Measurements from ENCODE around the gene PLXNB3. TPM values are rescaled to one million over a fixed set of nuclear protein-coding genes. Genes with fewer than 3 reads are reported as not detected.

Gene PLXNB3
- total RNA-seq, 1 experiment from 2014 or later, result 3.3 TPM

GRCh38 chrX:153772316-153773217 lies 8.5 kb downstream of the PLXNB3 start:
- DNase-seq (ENCODE audit: extremely low read depth, low read depth), result no peak

DNA sequence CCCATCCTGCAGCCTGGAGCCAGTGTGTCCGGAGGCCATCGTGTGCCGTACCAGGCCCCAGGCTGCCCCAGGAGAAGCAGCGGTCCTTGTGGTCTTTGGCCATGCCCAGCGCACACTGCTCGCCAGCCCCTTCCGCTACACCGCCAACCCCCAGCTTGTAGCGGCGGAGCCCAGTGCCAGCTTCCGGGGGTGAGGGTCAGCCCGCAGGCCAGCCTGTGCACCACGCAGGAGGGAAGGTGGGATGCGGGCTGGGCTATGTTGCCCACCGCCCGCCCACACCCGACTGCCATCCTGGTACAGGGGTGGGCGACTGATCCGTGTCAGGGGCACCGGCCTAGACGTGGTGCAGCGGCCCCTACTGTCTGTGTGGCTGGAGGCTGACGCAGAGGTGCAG lies 9.2 kb downstream of the PLXNB3 start:
- no peak for DNase-seq (ENCODE audit: extremely low read depth, low read depth)

GRCh38 chrX:153773741-153774575 lies 9.9 kb downstream of the PLXNB3 start:
- no peak for DNase-seq (ENCODE audit: extremely low read depth, low read depth)

DNA sequence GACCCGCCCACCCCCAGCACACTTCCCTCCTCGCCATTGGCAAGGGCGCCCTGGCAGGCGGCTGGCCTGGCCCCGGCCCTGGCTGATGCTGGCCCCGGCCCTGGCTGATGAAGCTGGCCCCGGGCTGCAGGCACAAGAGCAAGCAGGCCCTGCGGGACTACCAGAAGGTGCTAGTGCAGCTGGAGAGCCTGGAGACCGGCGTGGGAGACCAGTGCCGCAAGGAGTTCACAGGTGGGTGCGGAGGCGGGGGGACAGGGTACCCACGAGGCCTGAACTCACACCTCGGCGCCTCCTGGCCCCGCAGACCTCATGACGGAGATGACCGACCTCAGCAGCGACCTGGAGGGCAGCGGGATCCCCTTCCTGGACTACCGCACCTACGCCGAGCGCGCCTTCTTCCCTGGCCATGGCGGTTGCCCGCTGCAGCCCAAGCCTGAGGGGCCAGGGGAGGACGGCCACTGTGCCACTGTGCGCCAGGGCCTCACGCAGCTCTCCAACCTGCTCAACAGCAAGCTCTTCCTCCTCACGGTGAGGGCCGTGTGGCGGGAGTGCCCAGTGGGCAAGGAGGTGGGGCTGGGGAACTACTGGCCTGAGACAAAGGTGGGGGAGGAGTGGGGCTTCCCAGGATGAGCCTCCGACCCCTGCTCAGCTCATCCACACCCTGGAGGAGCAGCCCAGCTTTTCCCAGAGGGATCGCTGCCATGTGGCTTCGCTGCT lies 10.7 kb downstream of the PLXNB3 start:
- no peak for DNase-seq (ENCODE audit: extremely low read depth, low read depth)

DNA sequence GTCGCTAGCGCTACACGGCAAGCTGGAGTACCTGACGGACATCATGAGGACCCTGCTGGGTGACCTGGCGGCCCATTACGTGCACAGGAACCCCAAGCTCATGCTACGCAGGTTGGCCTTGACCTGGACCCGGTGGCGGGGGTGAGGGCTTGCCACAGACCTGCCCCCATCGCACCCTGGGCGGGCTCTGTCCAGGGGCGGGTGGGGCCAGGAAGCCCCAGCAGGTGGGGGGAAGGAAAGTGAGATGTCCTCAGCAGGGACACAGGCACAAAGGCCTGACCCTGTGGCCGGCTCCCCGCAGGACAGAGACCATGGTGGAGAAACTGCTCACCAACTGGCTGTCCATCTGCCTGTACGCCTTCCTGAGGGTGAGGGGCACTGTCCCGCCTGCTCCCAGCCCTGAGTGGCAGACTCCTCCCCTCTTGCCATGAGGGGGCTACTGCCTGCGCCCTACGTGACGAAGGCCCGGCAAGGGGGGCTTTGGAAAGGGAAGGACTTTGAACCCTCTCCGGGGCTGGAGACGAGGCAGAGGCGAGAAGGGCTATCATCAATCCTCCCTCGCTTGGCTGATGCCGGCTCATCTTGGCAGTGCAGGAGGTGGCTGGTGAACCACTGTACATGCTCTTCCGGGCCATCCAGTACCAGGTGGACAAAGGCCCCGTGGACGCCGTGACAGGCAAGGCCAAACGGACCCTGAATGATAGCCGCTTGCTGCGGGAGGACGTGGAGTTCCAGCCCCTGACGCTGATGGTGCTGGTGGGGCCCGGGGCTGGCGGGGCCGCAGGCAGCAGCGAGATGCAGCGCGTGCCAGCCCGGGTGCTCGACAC lies 11.5 kb downstream of the PLXNB3 start:
- DNase-seq (ENCODE audit: extremely low read depth, low read depth), result no peak

GRCh38 chrX:153776120-153776599 lies 12.1 kb downstream of the PLXNB3 start:
- DNase-seq (ENCODE audit: extremely low read depth, low read depth), result no peak

DNA sequence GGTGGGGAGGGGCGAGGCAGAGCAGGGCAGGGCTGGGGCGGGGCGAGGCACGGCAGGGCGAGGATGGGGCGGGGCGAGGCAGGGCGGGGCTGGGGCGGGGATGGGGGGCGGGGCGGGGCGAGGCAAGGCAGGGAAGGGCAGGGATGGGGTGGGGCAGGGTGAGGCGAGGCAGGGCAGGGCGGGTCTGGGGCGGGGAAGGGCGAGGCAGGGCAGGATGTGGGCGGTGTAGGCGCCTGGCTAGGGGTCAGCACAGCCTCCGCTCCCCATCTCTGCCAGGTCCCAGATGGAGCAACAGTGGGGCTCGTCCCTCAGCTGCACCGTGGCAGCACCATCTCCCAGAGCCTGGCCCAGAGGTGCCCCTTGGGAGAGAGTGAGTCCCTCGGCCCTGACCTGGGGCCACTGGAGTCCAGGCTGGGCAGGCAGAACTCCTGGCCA lies 12.6 kb downstream of the PLXNB3 start:
- DNase-seq (ENCODE audit: extremely low read depth, low read depth), result no peak

GRCh38 chrX:153777261-153778090 lies 13.4 kb downstream of the PLXNB3 start:
- no peak for DNase-seq (ENCODE audit: extremely low read depth, low read depth)

DNA sequence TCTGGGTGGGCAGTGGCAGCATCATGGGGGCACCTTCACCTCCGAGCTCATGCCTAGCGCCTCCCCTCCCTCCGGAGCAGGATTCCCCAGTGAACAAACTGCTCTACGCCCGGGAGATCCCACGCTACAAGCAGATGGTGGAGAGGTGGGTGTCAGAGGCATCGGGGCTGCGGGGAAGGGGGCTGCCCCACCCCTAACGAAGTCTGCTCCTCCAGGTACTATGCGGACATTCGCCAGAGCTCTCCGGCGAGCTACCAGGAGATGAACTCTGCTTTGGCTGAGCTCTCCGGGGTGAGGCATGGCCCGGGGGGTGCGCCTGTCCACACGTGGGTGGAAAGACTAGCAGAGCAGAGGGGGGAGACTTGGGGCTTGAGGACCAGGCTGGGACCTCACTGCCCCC lies 14.1 kb downstream of the PLXNB3 start:
- DNase-seq (ENCODE audit: extremely low read depth, low read depth), result no peak

GRCh38 chrX:153778684-153779101 lies 14.6 kb downstream of the PLXNB3 start:
- no peak for DNase-seq (ENCODE audit: extremely low read depth, low read depth)

DNA sequence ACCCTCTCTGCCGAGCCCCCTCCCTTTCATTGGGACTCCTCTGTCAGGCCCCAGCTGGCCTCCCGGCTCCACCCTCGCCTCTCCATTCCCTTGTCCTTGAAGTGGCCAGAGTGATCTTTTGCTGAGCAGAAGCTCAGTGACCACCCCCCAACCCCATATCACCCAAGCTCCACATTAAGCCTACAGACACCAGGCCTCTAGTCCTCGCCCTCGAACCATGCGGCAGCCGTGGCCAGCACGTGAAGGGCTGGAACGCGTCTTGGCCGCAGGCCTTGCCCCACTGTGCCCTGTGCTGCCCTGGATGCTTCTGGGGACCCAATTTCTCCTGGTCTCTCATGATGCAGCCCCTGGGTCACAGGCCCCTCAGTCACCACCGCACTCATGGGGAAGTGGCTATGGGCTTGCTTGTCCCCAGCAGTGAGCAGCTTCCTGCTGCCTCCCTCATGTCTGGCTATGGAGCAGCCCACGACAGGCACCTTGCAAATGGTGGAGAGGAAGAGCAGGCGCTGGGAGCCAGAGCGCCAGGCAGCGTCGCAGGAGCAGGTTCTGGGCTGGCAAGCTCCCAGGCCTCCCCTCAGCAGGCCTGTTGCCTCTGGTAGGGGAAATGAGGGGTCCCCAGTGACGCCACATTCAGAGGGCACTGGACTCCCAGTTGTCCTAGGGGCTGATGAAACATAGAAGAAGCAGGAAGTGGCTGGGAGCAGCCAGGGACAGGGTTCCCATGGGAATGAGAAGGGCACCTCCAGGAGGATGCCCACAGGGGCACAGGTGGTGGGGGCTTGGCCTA lies 16.0 kb downstream of the PLXNB3 start:
- no peak for DNase-seq (ENCODE audit: extremely low read depth, low read depth)

GRCh38 chrX:153780678-153781427 lies 16.8 kb downstream of the PLXNB3 start, which contains the start of gene SRPK3:
SRPK3 (plus strand) TSS chrX:153781041; CDS start chrX:153781087, 46 bp downstream.
- no peak for DNase-seq (ENCODE audit: extremely low read depth, low read depth)

GRCh38 chrX:153781428-153782047 lies 17.5 kb downstream of the PLXNB3 start:
- no peak for DNase-seq (ENCODE audit: extremely low read depth, low read depth)

DNA sequence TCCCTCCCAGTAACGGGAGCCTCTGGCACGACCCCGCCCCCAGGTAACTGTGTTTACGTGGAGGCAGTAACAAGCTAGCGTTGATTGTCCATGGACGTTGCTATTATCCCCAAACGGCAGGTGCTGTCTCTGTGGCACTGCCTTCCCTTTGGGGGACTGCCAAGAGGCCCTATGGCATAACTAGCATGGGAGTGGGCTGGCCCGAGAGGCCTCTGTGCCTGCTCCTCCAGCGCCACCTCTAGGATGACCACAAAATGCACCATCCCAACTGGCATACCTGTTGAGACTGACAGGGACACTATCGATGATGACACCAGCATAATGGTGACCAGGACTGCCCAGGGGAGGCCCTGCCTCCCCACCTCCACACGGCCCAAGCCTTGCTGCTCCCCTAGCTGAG lies 18.3 kb downstream of the PLXNB3 start:
- DNase-seq (ENCODE audit: extremely low read depth, low read depth), result no peak

GRCh38 chrX:153782871-153783270 lies 18.8 kb downstream of the PLXNB3 start:
- no peak for DNase-seq (ENCODE audit: extremely low read depth, low read depth)

DNA sequence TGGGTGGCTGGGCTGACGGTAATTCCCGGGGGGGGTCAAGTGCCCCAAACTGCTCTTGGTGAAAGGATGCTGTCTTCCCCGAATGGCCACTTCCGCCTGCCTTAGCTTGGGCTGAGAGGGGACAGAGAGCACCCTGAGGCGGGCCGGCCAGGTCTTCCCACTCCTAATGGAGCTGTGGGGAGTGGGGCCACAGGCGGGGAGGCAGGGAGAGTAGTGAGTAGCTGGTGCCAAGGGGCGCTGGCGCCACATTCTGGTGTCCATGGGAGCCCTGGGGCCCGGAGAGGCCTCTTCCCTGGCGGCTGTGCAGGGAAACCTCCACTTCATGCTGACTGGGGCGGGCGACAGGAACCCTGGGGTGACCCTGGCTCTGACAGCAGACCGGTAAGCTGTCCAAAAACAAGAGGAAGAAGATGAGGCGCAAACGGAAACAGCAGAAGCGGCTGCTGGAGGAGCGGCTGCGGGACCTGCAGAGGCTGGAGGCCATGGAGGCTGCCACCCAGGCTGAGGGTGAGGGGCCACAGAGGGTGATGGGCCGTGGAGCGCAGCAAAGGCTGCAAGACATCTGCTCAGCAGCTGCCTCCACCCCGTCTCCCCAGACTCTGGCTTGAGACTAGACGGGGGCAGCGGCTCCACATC lies 19.4 kb downstream of the PLXNB3 start:
- no peak for DNase-seq (ENCODE audit: extremely low read depth, low read depth)
